Omental fat pad (tissue), 4 donors: Measurements from ENCODE around the gene CDC42BPG. TPM values are rescaled to one million over a fixed set of nuclear protein-coding genes. Genes with fewer than 3 reads are reported as not detected.
A peak's percentile ranks its signal among the peaks of the same experiment; 100 is the strongest.

Experiments used
- ATAC-seq: fragments of 150-250 bp; one replicate; pipeline ENCODE4 v1.9.1; 2016; ENCODE audit warnings: mild to moderate bottlenecking, moderate library complexity; ENCODE audit not compliant: low FRiP score
- DNase-seq: peaks from one replicate; pipeline ENCODE4 v3.0.0-alpha.2; 2019; ENCODE audit warnings: low spot score
- CTCF ChIP-seq, 3 donors: fragments of 450-650 bp; IDR thresholded peaks; one replicate each; pipeline ENCODE4 v1.5.1; 2016 to 2017; ENCODE audit warnings: antibody characterized with exemption in 3 of 3, mild to moderate bottlenecking in 3 of 3, moderate library complexity in 2 of 3
- total RNA-seq, 4 donors: library from RNA; depleted of rRNA; stranded (reverse); fragments of >200 nt; gene quantifications; one replicate each; pipeline ENCODE4 v1.1.0, GENCODE V29; 2016

CDC42BPG gene
- total RNA-seq, 4 donors from 2014 or later: 0.19 to 0.48 (median 0.42) TPM

- ATAC-seq: peak; percentile 6
- no peak for DNase-seq
- no peak for TF ChIP-seq CTCF (IDR thresholded peaks at IDR 0.05)
These were observed 8.6 kb downstream of the CDC42BPG start for GRCh38 chr11:64835616-64836447.

GRCh38 chr11:64834723-64835615, 9.5 kb downstream of the CDC42BPG start:
- peak; percentile 77 for ATAC-seq
- no peak for TF ChIP-seq CTCF (IDR thresholded peaks at IDR 0.05)
- DNase-seq: no peak

- no peak for DNase-seq
- no peak for ATAC-seq
- no peak for TF ChIP-seq CTCF (IDR thresholded peaks at IDR 0.05)
These were observed 10.3 kb downstream of the CDC42BPG start for GRCh38 chr11:64834031-64834722.

GRCh38 chr11:64833509-64833908, 10.9 kb downstream of the CDC42BPG start:
- TF ChIP-seq CTCF (IDR thresholded peaks at IDR 0.05): no peak
- DNase-seq (no peak), ATAC-seq (no peak)

- ATAC-seq (no peak), DNase-seq (no peak)
- no peak for TF ChIP-seq CTCF (IDR thresholded peaks at IDR 0.05)
These were observed 11.3 kb downstream of the CDC42BPG start for GRCh38 chr11:64833198-64833502.

GRCh38 chr11:64832467-64833197, 11.8 kb downstream of the CDC42BPG start:
- DNase-seq: no peak
- no peak for TF ChIP-seq CTCF (IDR thresholded peaks at IDR 0.05)
- no peak for ATAC-seq
